ENCODE results near the gene SUPT3H. TPM values are rescaled to one million over a fixed set of nuclear protein-coding genes. Genes with fewer than 3 reads are reported as not detected.

The SUPT3H gene
- total and polyA plus RNA-seq, 2 of the 8 experiments (the other 6 are each of a cell fraction or from before 2014, with no cell fraction given): 18.8 to 23.0 TPM

DNA sequence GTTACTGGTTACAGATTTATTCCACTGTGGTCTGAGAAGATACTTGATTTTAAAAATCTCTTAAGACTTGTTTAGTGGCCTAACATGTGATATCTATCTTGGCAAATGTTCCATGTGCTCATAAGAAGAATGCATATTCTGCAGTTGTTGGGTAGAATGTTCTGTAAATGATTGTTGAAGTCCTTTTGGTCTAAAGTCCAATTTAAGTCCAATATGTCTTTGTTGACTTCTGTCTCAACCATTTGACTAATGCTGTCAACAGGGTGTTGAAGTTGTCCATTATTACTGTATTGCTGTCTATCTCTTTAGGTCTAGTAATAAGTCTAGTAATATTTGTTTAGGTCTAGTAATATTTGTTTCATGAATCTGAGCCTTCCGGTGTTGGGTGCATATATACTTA lies 437.4 kb downstream of the SUPT3H start:
- peaks cover 0 to 2% (median 0%) of the 10 kb centered on the region in 4 experiments; a peak in 2 of 7 replicates for H3K4me1 ChIP-seq (replicated peaks in 1 of 4; ENCODE audit: control insufficient read depth in 3 of 4, insufficient read depth in 4 of 4, low read length in 3 of 4)
- FAIRE-seq (no peak), DNase-seq (ENCODE audit: low read depth in 1 of 2, low spot score in 2 of 2) (no peak)
- H3K79me1 ChIP-seq (ENCODE audit: low read depth, low read length): no peaks in the 10 kb centered on the region
- TF ChIP-seq PHF8 (conservative IDR thresholded peaks at IDR 0.05; ENCODE audit: low read depth, low read length): no peak
- no peak for TF ChIP-seq SIRT6 (IDR thresholded peaks at IDR 0.05; ENCODE audit: low read length)
- no peak for TF ChIP-seq GABPA (IDR thresholded peaks at IDR 0.05; ENCODE audit: borderline replicate concordance, insufficient read depth, low read length)
- no peak for TF ChIP-seq EP300 (IDR thresholded peaks at IDR 0.05; ENCODE audit: borderline replicate concordance in 1 of 2, low read depth in 2 of 2, low read length in 2 of 2)
- no peak for TF ChIP-seq RXRA (IDR thresholded peaks at IDR 0.05; ENCODE audit: insufficient read depth, low read depth, low read length)
- no peak for TF ChIP-seq CHD1 (IDR thresholded peaks at IDR 0.05; ENCODE audit: low read depth, low read length)
- TF ChIP-seq BCL11A (IDR thresholded peaks at IDR 0.05; ENCODE audit: low read depth in 2 of 2, low read length in 2 of 2): no peak
- no peak for TF ChIP-seq CREB1 (IDR thresholded peaks at IDR 0.05)
- no peak for TF ChIP-seq POLR2A (IDR thresholded peaks at IDR 0.05; ENCODE audit: control extremely low read depth in 1 of 2, low read depth in 2 of 2, low read length in 2 of 2)
- no peak for TF ChIP-seq SP2 (IDR thresholded peaks at IDR 0.05; ENCODE audit: low read length)
- no peak for TF ChIP-seq TCF12 (IDR thresholded peaks at IDR 0.05; ENCODE audit: low read depth, low read length)
- no peak for TF ChIP-seq FOSL1 (IDR thresholded peaks at IDR 0.05; ENCODE audit: insufficient read depth, low read depth, low read length)
- no peak for TF ChIP-seq JUND (IDR thresholded peaks at IDR 0.05; ENCODE audit: low read length)
- no peak overlapping the region for H2AFZ ChIP-seq (ENCODE audit: low read length)
- no peak overlapping the region for H3K14ac ChIP-seq (ENCODE audit: insufficient read length)
- no peak overlapping the region for H3K4me2 ChIP-seq (ENCODE audit: insufficient read depth in 1 of 2, low read depth in 2 of 2, low read length in 2 of 2)
- no peaks in the 10 kb centered on the region for H3K9me3 ChIP-seq (ENCODE audit: insufficient read depth in 2 of 2, low read depth in 1 of 2, low read length in 1 of 2)
- no peaks in the 10 kb centered on the region for H4K20me1 ChIP-seq (replicated peaks in 1 of 2; ENCODE audit: control insufficient read depth in 1 of 2, insufficient read depth in 2 of 2, low read length in 2 of 2)
- H3K23me2 ChIP-seq (ENCODE audit: low read depth, low read length): no peaks in the 10 kb centered on the region; the same call in 1 of the 2 replicates
- no peak overlapping the region for H3K56ac ChIP-seq (replicated peaks; ENCODE audit: insufficient read length, low read depth, low read length)
- H3K4me3 ChIP-seq (ENCODE audit: extremely low read depth in 1 of 4, insufficient read depth in 2 of 4, low read depth in 3 of 4, low read length in 4 of 4): no peak overlapping the region
- H4K8ac ChIP-seq (ENCODE audit: extremely low read depth, insufficient read depth, low read length): no peak overlapping the region
- no peak overlapping the region for H2BK120ac ChIP-seq (replicated peaks; ENCODE audit: low read depth, low read length)
- POLR2A ChIA-PET (ENCODE audit: partially characterized antibody): no interaction called here
- H2BK5ac ChIP-seq (ENCODE audit: low read depth, low read length): no peak overlapping the region
- H3K18ac ChIP-seq (ENCODE audit: extremely low read depth, low read length): no peak overlapping the region
- no peak overlapping the region for H2BK12ac ChIP-seq (ENCODE audit: low read depth, low read length)
- no peak overlapping the region for H3K4ac ChIP-seq (replicated peaks; ENCODE audit: insufficient read length, low read depth, low read length)
- no peaks in the 10 kb centered on the region for H3K79me2 ChIP-seq (ENCODE audit: control insufficient read depth in 1 of 2, insufficient read depth in 2 of 2, low read length in 2 of 2)
- WGBS, 2 experiments (ENCODE audit: extremely low coverage in 1 of 2, insufficient coverage in 1 of 2, insufficient read length in 1 of 2, insufficient replicate concordance in 2 of 2, low coverage in 1 of 2, low lambda C conversion rate in 2 of 2, missing lambda C conversion rate in 1 of 2): 100% methylated on average over 1 of the region's 1 CpG; no CpG with 5 or more reads in 1 of the 2 experiments
- no peak overlapping the region for H3K27ac ChIP-seq (ENCODE audit: low read depth, low read length)
- H3K36me3 ChIP-seq (ENCODE audit: control insufficient read depth in 2 of 4, insufficient read depth in 4 of 4, low read length in 3 of 4): no peaks in the 10 kb centered on the region
- H2BK20ac ChIP-seq (ENCODE audit: low read length): no peak overlapping the region
- no peak overlapping the region for H3K9ac ChIP-seq (replicated peaks in 1 of 4; ENCODE audit: extremely low read depth in 1 of 4, low read depth in 3 of 4, low read length in 3 of 4)
- no peak overlapping the region for H4K5ac ChIP-seq (ENCODE audit: insufficient read length, low read depth, low read length)
- H2BK15ac ChIP-seq (ENCODE audit: low read length): no peak overlapping the region
- CTCF ChIA-PET (ENCODE audit: partially characterized antibody): no interaction called here
- H2AK5ac ChIP-seq (ENCODE audit: low read depth, low read length): no peak overlapping the region
- no peaks in the 10 kb centered on the region for H3K27me3 ChIP-seq (replicated peaks in 1 of 4; ENCODE audit: control insufficient read depth in 3 of 4, extremely low read depth in 1 of 4, insufficient read depth in 3 of 4, low read length in 3 of 4)
- no peak overlapping the region for H3K23ac ChIP-seq (ENCODE audit: insufficient read length)
- H4K91ac ChIP-seq (replicated peaks; ENCODE audit: insufficient read length, low read length): no peak overlapping the region
